Endothelial cell of umbilical vein (primary cell): ENCODE data around the gene ACSF3. TPM values are rescaled to one million over a fixed set of nuclear protein-coding genes. Genes with fewer than 3 reads are reported as not detected.

ENCODE experiments used
- BruUV-seq: library from RNA; stranded (reverse); fragments of 400-500 nt; replicated peaks from 2 replicates; lab custom pipeline; 2021; lab: Mats Ljungman, UMichigan
- CTCF ChIA-PET: fragments of 300-600, 350-600 bp; sonication (Branson Sonifier 250); formaldehyde crosslinking; loops from one replicate; lab custom pipeline; 2021; ENCODE audit warnings: antibody characterized with exemption, inconsistent platforms; lab: Charles Lee
- POLR2A ChIA-PET: fragments of 300-600, 350-600 bp; sonication (Branson Sonifier 250); formaldehyde crosslinking; loops from one replicate; lab custom pipeline; 2021; ENCODE audit warnings: antibody characterized with exemption, inconsistent platforms; lab: Charles Lee
- DNase-seq: peaks from one replicate; pipeline ENCODE4 v3.0.0-alpha.2; 2011; ENCODE audit warnings: low read depth, low spot score
- FAIRE-seq: peaks from 2 replicates; lab custom pipeline; 2011; peaks lifted over from hg19 to GRCh38; lab: Jason Lieb, UNC
- H2AFZ ChIP-seq: 2 replicates; pipeline ENCODE4 v1.6.0; 2012; ENCODE audit warnings: low read depth, low read length, control low read depth, inconsistent platforms
- H3K27ac ChIP-seq: 2 replicates; pipeline ENCODE4 v1.5.1; 2011; ENCODE audit warnings: low read depth, mild to moderate bottlenecking, control low read depth, low read length, moderate library complexity; ENCODE audit not compliant: insufficient read depth
- H3K27me3 ChIP-seq, 2 experiments: 2 replicates each; pipeline versions ENCODE4 v1.6.0 to v1.6.1; 2011; ENCODE audit warnings: low read length in 2 of 2, mixed read lengths in 1 of 2; ENCODE audit not compliant: control insufficient read depth in 2 of 2, insufficient read depth in 2 of 2
- H3K36me3 ChIP-seq, 2 experiments: 2 replicates in 1 of 2; 3 replicates in 1 of 2; pipeline ENCODE4 v1.5.1; 2011; ENCODE audit warnings: low read length in 2 of 2, mild to moderate bottlenecking in 1 of 2, moderate library complexity in 1 of 2; ENCODE audit not compliant: control insufficient read depth in 2 of 2, insufficient read depth in 2 of 2; ENCODE audit errors: extremely low read depth in 1 of 2
- H3K4me1 ChIP-seq: 3 replicates; pipeline ENCODE4 v1.5.1; 2011; ENCODE audit warnings: mild to moderate bottlenecking, low read length; ENCODE audit not compliant: control insufficient read depth, insufficient read depth; ENCODE audit errors: extremely low read depth
- H3K4me2 ChIP-seq: 2 replicates; pipeline ENCODE4 v1.6.1; 2011; ENCODE audit warnings: low read length, control low read depth, mixed read lengths; ENCODE audit not compliant: insufficient read depth
- H3K4me3 ChIP-seq, 3 experiments: fragments of 200-600 bp in 1 of 3; sonication (generic), shearing (Covaris generic) in 1 of 3; replicated peaks in 1 of 3; 2 replicates each; pipeline ENCODE4 v1.5.1; 2011 to 2016; ENCODE audit warnings: control low read depth in 3 of 3, low read length in 3 of 3, mild to moderate bottlenecking in 2 of 3, inconsistent platforms in 1 of 3, low read depth in 1 of 3, moderate library complexity in 1 of 3; ENCODE audit not compliant: insufficient read depth in 1 of 3
- H3K79me2 ChIP-seq: 2 replicates; pipeline ENCODE4 v1.6.0; 2012; ENCODE audit warnings: low read length, inconsistent platforms; ENCODE audit not compliant: control insufficient read depth, insufficient read depth
- H3K9ac ChIP-seq: replicated peaks from 2 replicates; pipeline ENCODE3; 2011; ENCODE audit warnings: low read length, control low read depth; ENCODE audit not compliant: insufficient read depth; ENCODE audit errors: extremely low read depth
- H3K9me1 ChIP-seq: replicated peaks from 3 replicates; pipeline ENCODE4 v1.6.0; 2011; ENCODE audit warnings: mild to moderate bottlenecking, low read length; ENCODE audit not compliant: control insufficient read depth, insufficient read depth; ENCODE audit errors: extremely low read depth
- H3K9me3 ChIP-seq: replicated peaks from 2 replicates; pipeline ENCODE4 v1.5.1; 2012; ENCODE audit warnings: low read length, inconsistent platforms; ENCODE audit not compliant: control insufficient read depth, insufficient read depth
- H4K20me1 ChIP-seq: replicated peaks from 2 replicates; pipeline ENCODE3; 2011; ENCODE audit warnings: mild to moderate bottlenecking, low read length; ENCODE audit not compliant: control insufficient read depth, insufficient read depth; ENCODE audit errors: extremely low read depth
- EZH2 ChIP-seq: IDR thresholded peaks from 2 replicates; pipeline ENCODE4 v1.6.1; 2012; ENCODE audit warnings: borderline replicate concordance, low read depth, mild to moderate bottlenecking, moderate library complexity, low read length, inconsistent platforms; ENCODE audit not compliant: severe bottlenecking
- FOS ChIP-seq: IDR thresholded peaks from 2 replicates; pipeline ENCODE4 v1.6.1; 2011; ENCODE audit warnings: mild to moderate bottlenecking, low read length, moderate library complexity, borderline replicate concordance; ENCODE audit not compliant: insufficient read depth
- GATA2 ChIP-seq: IDR thresholded peaks from 2 replicates; pipeline ENCODE4 v1.7.0; 2011; ENCODE audit warnings: low read depth, mild to moderate bottlenecking, moderate library complexity, mixed read lengths, low read length; ENCODE audit not compliant: insufficient read length, insufficient read depth
- JUN ChIP-seq: IDR thresholded peaks from 2 replicates; pipeline ENCODE4 v1.6.1; 2011; ENCODE audit warnings: borderline replicate concordance, low read depth; ENCODE audit not compliant: insufficient read length, insufficient read depth
- MYC ChIP-seq: IDR thresholded peaks from one replicate; pipeline ENCODE4 v1.6.1; 2011; ENCODE audit warnings: mild to moderate bottlenecking, low read depth, low read length
- POLR2A ChIP-seq: IDR thresholded peaks from 2 replicates; pipeline ENCODE4 v1.6.1; 2012; ENCODE audit warnings: low read depth, mild to moderate bottlenecking, control low read depth, low read length
- POLR2AphosphoS5 ChIP-seq: IDR thresholded peaks from 2 replicates; pipeline ENCODE4 v1.6.1; 2012; ENCODE audit warnings: low read depth, mild to moderate bottlenecking, control low read depth, low read length, moderate library complexity; ENCODE audit not compliant: insufficient read depth
- dilution Hi-C: fragments of 300-500 bp; cut with MboI; formaldehyde crosslinking; loops from one replicate; pipeline ENCODE4 v1.15.0; 2019; ENCODE audit warnings: low sequenced_read_pairs; ENCODE audit not compliant: extremely low pct_ligation_motif_present
- intact Hi-C: fragments of 100-400 bp; cut with micrococcal nuclease; formaldehyde crosslinking; loops from one replicate; pipeline ENCODE4 v1.10.0; 2022
- polyA plus RNA-seq, 4 experiments: library from polyadenylated mRNA; depleted of rRNA in 3 of 4; stranded (reverse) in 3 of 4; unstranded in 1 of 4; fragments of >200 nt; gene quantifications; 2 replicates each; pipeline versions ENCODE4 v1.2.1 to v1.2.3, GENCODE V29; 2011 to 2012; ENCODE audit warnings: missing spikeins in 1 of 4
- total RNA-seq: library from RNA; stranded (reverse); gene quantifications from 2 replicates; pipeline ENCODE4 v1.2.3, GENCODE V29; 2021
- TF ChIP-seq, protein P1 (sequence below), 2 donors: IDR thresholded peaks; 1 replicate in 1 of 2; 2 replicates in 1 of 2; pipeline ENCODE4 v1.5.1; 2011; ENCODE audit warnings: low read length in 2 of 2, mild to moderate bottlenecking in 2 of 2, moderate library complexity in 2 of 2, control low read depth in 1 of 2, inconsistent platforms in 1 of 2, low read depth in 1 of 2; ENCODE audit not compliant: insufficient read depth in 1 of 2; ENCODE audit errors: extremely low read depth in 1 of 2
- TF ChIP-seq, protein P2 (sequence below): IDR thresholded peaks from 2 replicates; pipeline ENCODE4 v1.6.1; 2011; ENCODE audit not compliant: insufficient read depth, insufficient read length

Gene ACSF3
- total and polyA plus RNA-seq, 2 donors (not counting 3 experiments of a cell fraction or from before 2014, with no cell fraction given), result 18.6 to 33.2 TPM

DNA sequence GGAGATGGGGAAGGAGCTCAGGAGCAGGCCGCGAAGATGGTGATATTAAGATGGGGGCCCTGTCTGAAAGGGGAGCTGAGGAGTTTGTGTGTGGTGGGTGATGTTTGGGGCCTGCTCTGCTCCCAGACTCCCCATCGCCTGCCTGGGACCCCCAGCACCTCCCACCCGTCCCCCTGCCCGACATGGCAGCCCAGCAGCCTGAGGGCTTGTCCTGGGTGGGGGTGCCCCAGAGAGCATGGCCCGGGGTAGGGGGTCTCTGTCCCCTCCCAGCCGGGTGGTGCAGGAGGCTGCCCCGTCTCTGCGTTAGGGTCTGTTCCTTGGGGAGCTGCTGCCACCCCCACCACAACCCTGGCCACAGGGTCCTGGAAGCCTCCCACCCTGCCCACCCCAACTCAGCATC lies 83.1 kb downstream of the ACSF3 start:
- no TSS peak for BruUV-seq
- POLR2A ChIA-PET, result no interaction called here

More for the DNA sequence above, 83.1 kb downstream of the ACSF3 start:
- peaks cover 0 to 3% of the 10 kb centered on the region in 2 experiments for H3K27me3 ChIP-seq
- H3K9ac ChIP-seq, result no peak overlapping the region
- H3K9me3 ChIP-seq, result no peaks in the 10 kb centered on the region
- dilution Hi-C loops (no loop called here), intact Hi-C loops (no loop called here)
- CTCF ChIA-PET, result interaction anchor here (0.9 kb wide), 1 partner anchor 9 kb away, joined by 3 read pairs; no protein-coding TSS in a partner anchor
- H4K20me1 ChIP-seq, result no peaks in the 10 kb centered on the region
- FAIRE-seq (no peak), DNase-seq (no peak)
- TF ChIP-seq POLR2A, result no peak
- TF ChIP-seq FOS, result no peak
- TF ChIP-seq EZH2, result no peak
- TF ChIP-seq MYC, result no peak
- TF ChIP-seq GATA2, result no peak
- no peak for TF ChIP-seq JUN
- TF ChIP-seq, protein P1, sequence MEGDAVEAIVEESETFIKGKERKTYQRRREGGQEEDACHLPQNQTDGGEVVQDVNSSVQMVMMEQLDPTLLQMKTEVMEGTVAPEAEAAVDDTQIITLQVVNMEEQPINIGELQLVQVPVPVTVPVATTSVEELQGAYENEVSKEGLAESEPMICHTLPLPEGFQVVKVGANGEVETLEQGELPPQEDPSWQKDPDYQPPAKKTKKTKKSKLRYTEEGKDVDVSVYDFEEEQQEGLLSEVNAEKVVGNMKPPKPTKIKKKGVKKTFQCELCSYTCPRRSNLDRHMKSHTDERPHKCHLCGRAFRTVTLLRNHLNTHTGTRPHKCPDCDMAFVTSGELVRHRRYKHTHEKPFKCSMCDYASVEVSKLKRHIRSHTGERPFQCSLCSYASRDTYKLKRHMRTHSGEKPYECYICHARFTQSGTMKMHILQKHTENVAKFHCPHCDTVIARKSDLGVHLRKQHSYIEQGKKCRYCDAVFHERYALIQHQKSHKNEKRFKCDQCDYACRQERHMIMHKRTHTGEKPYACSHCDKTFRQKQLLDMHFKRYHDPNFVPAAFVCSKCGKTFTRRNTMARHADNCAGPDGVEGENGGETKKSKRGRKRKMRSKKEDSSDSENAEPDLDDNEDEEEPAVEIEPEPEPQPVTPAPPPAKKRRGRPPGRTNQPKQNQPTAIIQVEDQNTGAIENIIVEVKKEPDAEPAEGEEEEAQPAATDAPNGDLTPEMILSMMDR (IDR thresholded peaks at IDR 0.05; ENCODE audit: extremely low read depth in 1 of 2, insufficient read depth in 1 of 2, low read depth in 1 of 2, low read length in 2 of 2), result no peak
- TF ChIP-seq, protein P2, sequence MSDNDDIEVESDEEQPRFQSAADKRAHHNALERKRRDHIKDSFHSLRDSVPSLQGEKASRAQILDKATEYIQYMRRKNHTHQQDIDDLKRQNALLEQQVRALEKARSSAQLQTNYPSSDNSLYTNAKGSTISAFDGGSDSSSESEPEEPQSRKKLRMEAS, result no peak
- no peak for TF ChIP-seq POLR2AphosphoS5
- H2AFZ ChIP-seq, result no peak overlapping the region
- H3K4me1 ChIP-seq, result no peaks in the 10 kb centered on the region
- no peaks in the 10 kb centered on the region for H3K79me2 ChIP-seq
- H3K27ac ChIP-seq, result no peak overlapping the region
- H3K36me3 ChIP-seq, result no peaks in the 10 kb centered on the region
- no peak overlapping the region for H3K4me3 ChIP-seq
- H3K9me1 ChIP-seq, result no peaks in the 10 kb centered on the region
- H3K4me2 ChIP-seq, result no peak overlapping the region
